ENCODE results near the gene RAB20. TPM values are rescaled to one million over a fixed set of nuclear protein-coding genes. Genes with fewer than 3 reads are reported as not detected.

RAB20 gene
- total and polyA plus RNA-seq, 2 of the 8 experiments (the other 6 are each of a cell fraction or from before 2014, with no cell fraction given), result 14.8 to 27.9 TPM

GRCh38 chr13:110523838-110524540 lies 37.5 kb downstream of the RAB20 start (continued):
- TF ChIP-seq CEBPB (IDR thresholded peaks at IDR 0.05; ENCODE audit: low read depth, low read length) (no peak), KDM4A (IDR thresholded peaks at IDR 0.05; ENCODE audit: low read depth, low read length, severe bottlenecking) (no peak), USF2 (IDR thresholded peaks at IDR 0.05; ENCODE audit: low read length) (no peak), SP1 (IDR thresholded peaks at IDR 0.05; ENCODE audit: low read depth, low read length) (no peak), TEAD4 (IDR thresholded peaks at IDR 0.05; ENCODE audit: low read depth, low read length) (no peak), TBP (IDR thresholded peaks at IDR 0.05; ENCODE audit: low read depth, low read length) (no peak), SIN3A (conservative IDR thresholded peaks at IDR 0.05 in 1 of 2, IDR thresholded peaks at IDR 0.05 in 1 of 2; ENCODE audit: low read depth in 1 of 2, low read length in 2 of 2) (no peak), JUND (IDR thresholded peaks at IDR 0.05; ENCODE audit: low read length) (no peak), RXRA (IDR thresholded peaks at IDR 0.05; ENCODE audit: insufficient read depth, low read depth, low read length) (no peak), SP4 (IDR thresholded peaks at IDR 0.05; ENCODE audit: low read length) (no peak)
